Ishikawa (cell line): ENCODE measurements around the gene JARID2.

Experiments
- CEBPB ChIP-seq: IDR thresholded peaks from 2 replicates; pipeline ENCODE4 v1.6.1; 2012
- CREB1 ChIP-seq: IDR thresholded peaks from 2 replicates; pipeline ENCODE4 v1.6.1; 2012; ENCODE audit warnings: low read depth
- EGR1 ChIP-seq: IDR thresholded peaks from 2 replicates; pipeline ENCODE4 v1.6.1; 2012
- EP300 ChIP-seq: IDR thresholded peaks from 2 replicates; pipeline ENCODE4 v1.6.1; 2012; ENCODE audit warnings: borderline replicate concordance
- FOXM1 ChIP-seq: IDR thresholded peaks from 2 replicates; pipeline ENCODE4 v1.6.1; 2012; ENCODE audit warnings: low read depth, borderline replicate concordance
- MAX ChIP-seq: IDR thresholded peaks from 2 replicates; pipeline ENCODE4 v1.6.1; 2012
- NFIC ChIP-seq: IDR thresholded peaks from 2 replicates; pipeline ENCODE4 v1.6.1; 2012
- RAD21 ChIP-seq: IDR thresholded peaks from 2 replicates; pipeline ENCODE4 v1.6.1; 2012; ENCODE audit warnings: low read depth
- REST ChIP-seq: IDR thresholded peaks from 2 replicates; pipeline ENCODE4 v1.6.1; 2012; ENCODE audit warnings: low read depth, mild to moderate bottlenecking
- TAF1 ChIP-seq: IDR thresholded peaks from 2 replicates; pipeline ENCODE4 v1.6.1; 2012; ENCODE audit warnings: low read depth, mild to moderate bottlenecking
- TCF12 ChIP-seq: IDR thresholded peaks from 2 replicates; pipeline ENCODE4 v1.6.1; 2012; ENCODE audit warnings: low read depth
- TEAD4 ChIP-seq: IDR thresholded peaks from 2 replicates; pipeline ENCODE4 v1.6.1; 2012
- USF1 ChIP-seq: IDR thresholded peaks from 2 replicates; pipeline ENCODE4 v1.6.1; 2012
- YY1 ChIP-seq: IDR thresholded peaks from 2 replicates; pipeline ENCODE4 v1.6.1; 2012; ENCODE audit warnings: low read depth
- ZBTB7A ChIP-seq: IDR thresholded peaks from 2 replicates; pipeline ENCODE4 v1.6.1; 2012; ENCODE audit warnings: low read depth

The JARID2 gene

GRCh38 chr6:15412767-15413166 lies 166.9 kb downstream of the JARID2 start:
- TF ChIP-seq TAF1 (no peak), MAX (no peak), USF1 (no peak), FOXM1 (no peak), CREB1 (no peak)

- TF ChIP-seq CEBPB, result no peak
- TF ChIP-seq FOXM1, result no peak
- no peak for TF ChIP-seq TCF12
- no peak for TF ChIP-seq CREB1
- TF ChIP-seq TEAD4, result no peak
- no peak for TF ChIP-seq YY1
- TF ChIP-seq EP300, result no peak
- no peak for TF ChIP-seq REST
- no peak for TF ChIP-seq MAX
- TF ChIP-seq NFIC, result no peak
- no peak for TF ChIP-seq USF1
- no peak for TF ChIP-seq TAF1
- TF ChIP-seq RAD21, result no peak
- no peak for TF ChIP-seq ZBTB7A
- TF ChIP-seq EGR1, result no peak
Observed at GRCh38 chr6:15413466-15414234, 167.8 kb downstream of the JARID2 start.

GRCh38 chr6:15414235-15414612 lies 168.4 kb downstream of the JARID2 start:
- no peak for TF ChIP-seq TEAD4
- TF ChIP-seq REST, result no peak
- TF ChIP-seq TAF1, result no peak
- no peak for TF ChIP-seq TCF12
- no peak for TF ChIP-seq EGR1
- TF ChIP-seq FOXM1, result no peak
- no peak for TF ChIP-seq RAD21
- no peak for TF ChIP-seq YY1

GRCh38 chr6:15416932-15417509 lies 171.2 kb downstream of the JARID2 start:
- TF ChIP-seq EGR1, result no peak

GRCh38 chr6:15417811-15418210 lies 171.9 kb downstream of the JARID2 start:
- TF ChIP-seq ZBTB7A, result no peak
- TF ChIP-seq TAF1, result no peak
- no peak for TF ChIP-seq TCF12
- TF ChIP-seq TEAD4, result no peak

- no peak for TF ChIP-seq CREB1
- no peak for TF ChIP-seq FOXM1
- no peak for TF ChIP-seq NFIC
Observed at GRCh38 chr6:15419493-15419892, 173.6 kb downstream of the JARID2 start.

GRCh38 chr6:15420959-15421438 lies 175.1 kb downstream of the JARID2 start:
- TF ChIP-seq EP300 (no peak), YY1 (no peak), TCF12 (no peak), TAF1 (no peak), CREB1 (no peak), MAX (no peak)
